GM21390 (cell line): ENCODE data around the gene TOGARAM2.
"Not testable (repeated sequence)": the region's sequence is repeated elsewhere in the genome, so short reads cannot be mapped to it uniquely, and the experiment has no call there.

Experiments
- ATAC-seq: cut with Tn5 transposase; IDR thresholded peaks from one replicate; pipeline ENCODE4 v1.9.1; 2021; ENCODE audit not compliant: unreplicated experiment

The TOGARAM2 gene

GRCh38 chr2:28976584-28976983 lies 4.5 kb upstream of the TOGARAM2 start:
- no peak for ATAC-seq

GRCh38 chr2:28977176-28977875 lies 3.8 kb upstream of the TOGARAM2 start:
- no peak for ATAC-seq

GRCh38 chr2:28978001-28978400 lies 3.1 kb upstream of the TOGARAM2 start:
- ATAC-seq: not testable (repeated sequence)

GRCh38 chr2:28978606-28979005 lies 2.5 kb upstream of the TOGARAM2 start:
- ATAC-seq: no peak

GRCh38 chr2:28979041-28979440 lies 2.1 kb upstream of the TOGARAM2 start:
- no peak for ATAC-seq

- no peak for ATAC-seq
Observed at GRCh38 chr2:28979576-28980366, 1.3 kb upstream of the TOGARAM2 start.

GRCh38 chr2:28980368-28981015 lies 606 bp upstream of the TOGARAM2 start:
- ATAC-seq: no peak

- no peak for ATAC-seq
Observed at GRCh38 chr2:28981620-28982376, 700 bp downstream of the TOGARAM2 start.

- no peak for ATAC-seq
Observed at GRCh38 chr2:28982381-28982950, 1.4 kb downstream of the TOGARAM2 start.

GRCh38 chr2:28986429-28986828 lies 5.3 kb downstream of the TOGARAM2 start:
- ATAC-seq: no peak

- no peak for ATAC-seq
Observed at GRCh38 chr2:28989973-28990372, 8.9 kb downstream of the TOGARAM2 start.

- ATAC-seq: no peak
Observed at GRCh38 chr2:28990445-28990844, 9.3 kb downstream of the TOGARAM2 start.

GRCh38 chr2:28991021-28991420 lies 9.9 kb downstream of the TOGARAM2 start:
- ATAC-seq: no peak

GRCh38 chr2:28991460-28991859 lies 10.4 kb downstream of the TOGARAM2 start:
- no peak for ATAC-seq

- no peak for ATAC-seq
Observed at GRCh38 chr2:28993206-28993960, 12.3 kb downstream of the TOGARAM2 start.

- ATAC-seq: no peak
Observed at GRCh38 chr2:28994074-28994473, 13.0 kb downstream of the TOGARAM2 start.

GRCh38 chr2:28994679-28995078 lies 13.6 kb downstream of the TOGARAM2 start:
- no peak for ATAC-seq

GRCh38 chr2:28995765-28996750 lies 15.0 kb downstream of the TOGARAM2 start:
- ATAC-seq: no peak
